IPS-NIHi11 (cell line): Measurements from ENCODE around the gene EFCAB9.
"Not testable (repeated sequence)": the region's sequence is repeated elsewhere in the genome, so short reads cannot be mapped to it uniquely, and the experiment has no call there.

Experiments
- DNase-seq: peaks from one replicate; pipeline ENCODE4 v3.0.0; 2012; ENCODE audit warnings: mixed read lengths, low spot score

EFCAB9 gene

DNA sequence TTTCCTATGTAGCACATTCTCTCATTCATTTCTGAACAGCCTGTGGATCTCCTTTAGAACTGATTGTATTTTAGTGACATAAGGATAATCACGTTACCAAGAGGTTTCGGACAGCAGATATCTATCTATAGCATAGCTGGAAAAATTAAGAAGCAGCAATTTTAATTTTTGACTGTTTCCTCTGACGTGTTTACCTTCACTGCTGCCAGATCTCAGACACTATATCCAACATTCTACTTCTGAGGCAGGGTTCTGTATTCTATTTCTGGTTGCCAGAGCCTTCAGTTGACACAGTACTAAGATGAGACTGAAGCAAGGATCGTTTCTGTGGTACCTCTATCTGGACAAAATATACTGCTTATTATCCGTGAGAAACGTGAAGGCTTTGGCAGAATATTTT lies at the start of gene EFCAB9:
EFCAB9 (plus strand) TSS at position 301 of the 400 bp plus-strand sequence; CDS start at position 302, 1 bp downstream.
- DNase-seq: no peak

DNA sequence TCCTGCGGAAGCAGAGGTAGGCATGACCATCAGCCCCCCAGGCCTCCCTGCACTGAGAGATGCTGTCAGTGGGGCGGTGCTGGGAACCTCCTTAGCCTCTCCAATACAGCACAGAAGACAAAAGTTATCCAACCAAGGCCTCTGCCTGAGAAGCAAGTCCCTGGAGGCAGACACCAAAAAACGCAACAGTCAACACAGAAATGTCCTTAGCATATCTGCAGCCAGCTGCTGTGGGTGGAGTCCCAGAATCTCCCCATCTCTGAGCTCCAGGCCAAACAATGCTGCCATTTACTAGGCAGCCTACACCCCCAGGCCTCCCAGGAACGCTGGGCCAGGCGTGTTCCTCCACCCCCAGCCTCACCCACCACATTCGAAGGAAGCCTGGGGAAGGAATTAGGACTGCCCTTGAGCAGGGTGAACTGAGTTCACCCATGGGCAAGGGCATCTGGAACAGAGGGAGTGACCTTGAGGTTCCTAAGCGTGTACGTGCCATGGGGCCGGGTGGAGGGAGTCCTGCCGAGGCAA lies 49.6 kb upstream of the EFCAB9 start:
- DNase-seq: no peak

DNA sequence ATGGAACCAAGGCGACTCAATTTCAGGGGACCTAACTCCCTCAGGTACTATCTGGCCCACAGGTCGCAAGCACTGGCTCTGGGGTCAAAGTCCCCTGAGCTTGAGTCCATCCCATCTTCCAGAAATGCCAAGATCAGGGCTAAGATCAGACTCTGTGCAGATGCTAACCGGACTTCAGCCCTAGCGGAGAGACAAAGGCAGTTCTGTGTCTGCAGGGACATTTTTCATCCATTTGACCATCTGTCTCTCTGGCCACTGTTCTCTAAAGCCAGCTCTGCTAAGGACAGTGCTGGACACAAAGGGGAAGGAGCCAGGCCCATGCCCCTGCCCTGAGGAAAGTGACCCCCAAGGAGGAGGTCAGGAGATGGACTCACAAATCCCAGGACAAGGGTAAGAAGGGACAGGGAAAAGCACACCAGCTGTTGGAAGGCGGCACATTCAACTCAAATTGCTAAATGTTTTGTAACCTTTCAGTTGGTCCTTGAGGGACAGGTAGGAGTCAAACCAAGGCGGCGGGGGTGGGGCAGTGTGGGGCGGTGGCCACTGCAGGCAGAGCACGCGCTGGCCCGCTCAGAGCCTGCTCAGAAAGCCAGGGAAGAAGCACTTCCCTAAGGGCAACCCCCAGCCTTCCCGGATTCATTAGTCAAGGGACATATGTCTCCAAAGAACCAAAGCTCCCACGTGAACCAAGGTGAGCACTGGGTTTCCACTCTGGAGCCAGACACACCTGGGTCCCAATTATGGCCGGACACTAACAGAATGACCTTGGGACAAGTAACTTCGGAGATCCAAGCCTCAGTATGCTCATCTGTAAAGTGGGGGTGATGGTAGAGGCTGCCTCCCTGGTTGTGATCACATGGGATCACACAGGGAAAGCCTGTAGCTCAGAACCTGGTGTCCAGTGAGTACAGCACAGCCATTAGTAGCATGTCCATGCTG lies 48.8 kb upstream of the EFCAB9 start:
- no peak for DNase-seq

DNA sequence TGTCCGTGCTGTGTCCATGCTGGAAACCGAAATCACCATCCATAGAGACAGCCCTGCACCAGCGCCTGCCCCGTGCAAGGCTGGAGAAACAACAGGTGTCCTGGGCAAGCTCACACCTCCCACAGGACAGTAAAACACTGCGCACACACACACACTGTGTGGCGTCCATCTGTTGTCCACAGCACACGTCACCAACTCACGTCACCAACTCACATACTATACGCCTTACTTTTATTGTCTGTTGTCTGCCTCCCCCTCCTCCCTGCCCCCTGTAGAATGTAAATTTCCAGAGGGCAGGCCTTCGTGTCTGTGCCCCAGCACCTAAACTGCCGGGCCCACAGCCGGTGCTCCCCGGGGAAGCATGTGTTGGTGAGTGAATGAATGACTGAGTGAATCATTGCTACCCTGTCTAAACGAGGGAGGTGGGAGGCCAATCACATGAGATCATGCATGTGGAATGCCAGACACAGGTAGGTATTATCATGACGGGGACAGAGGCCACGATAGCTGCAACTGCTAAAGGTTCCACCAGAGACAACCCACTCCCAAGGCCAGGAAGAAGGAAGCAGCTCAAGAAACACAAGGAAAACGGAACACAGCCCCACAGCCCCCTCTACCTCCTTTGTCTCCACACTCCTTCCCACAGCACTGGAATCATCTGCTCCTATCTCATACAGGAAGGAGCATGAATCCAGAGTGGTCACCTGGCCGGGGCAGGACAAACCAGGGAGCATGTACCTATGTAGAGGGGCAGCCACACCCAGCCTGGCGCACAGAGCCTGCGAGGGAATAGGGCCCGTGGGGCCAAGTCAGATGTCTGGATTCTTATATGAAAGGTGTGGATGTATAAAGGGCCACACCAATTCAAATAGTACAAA lies 47.9 kb upstream of the EFCAB9 start:
- DNase-seq: no peak

DNA sequence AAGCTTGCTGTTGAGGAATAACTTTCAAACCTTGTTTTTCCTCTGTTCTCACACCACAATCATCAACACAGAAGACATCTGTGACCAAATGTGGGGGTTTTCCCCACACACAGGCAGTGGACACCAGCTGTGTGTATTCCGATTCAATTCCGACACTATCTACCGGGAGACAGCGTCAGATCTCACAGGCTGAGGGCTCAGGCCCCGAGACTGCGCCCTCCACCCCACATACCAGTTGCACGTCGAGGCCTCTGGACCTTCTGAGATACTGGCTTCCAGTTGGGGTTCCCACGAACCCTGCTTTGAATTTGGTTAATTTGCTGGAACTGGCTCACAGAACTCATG lies 47.3 kb upstream of the EFCAB9 start:
- DNase-seq: no peak

DNA sequence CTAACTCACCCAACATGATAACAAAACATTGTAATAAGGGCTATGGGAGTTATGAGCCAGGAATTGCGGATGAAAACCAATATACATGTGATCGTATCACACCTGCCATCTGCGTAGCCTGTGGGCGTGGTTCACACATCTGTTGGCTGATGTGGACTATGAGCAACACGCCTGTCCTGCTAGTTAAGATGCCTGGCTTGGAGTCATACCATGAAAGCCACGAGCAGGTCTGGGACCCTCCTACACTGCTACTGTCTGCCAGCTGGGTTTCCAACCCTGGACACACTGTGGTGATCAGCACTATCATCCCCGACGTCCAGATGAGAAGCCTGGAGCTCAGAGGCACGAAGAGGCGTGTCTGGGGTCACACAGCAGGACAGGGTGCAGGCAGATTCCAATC lies 46.1 kb upstream of the EFCAB9 start:
- DNase-seq: no peak

DNA sequence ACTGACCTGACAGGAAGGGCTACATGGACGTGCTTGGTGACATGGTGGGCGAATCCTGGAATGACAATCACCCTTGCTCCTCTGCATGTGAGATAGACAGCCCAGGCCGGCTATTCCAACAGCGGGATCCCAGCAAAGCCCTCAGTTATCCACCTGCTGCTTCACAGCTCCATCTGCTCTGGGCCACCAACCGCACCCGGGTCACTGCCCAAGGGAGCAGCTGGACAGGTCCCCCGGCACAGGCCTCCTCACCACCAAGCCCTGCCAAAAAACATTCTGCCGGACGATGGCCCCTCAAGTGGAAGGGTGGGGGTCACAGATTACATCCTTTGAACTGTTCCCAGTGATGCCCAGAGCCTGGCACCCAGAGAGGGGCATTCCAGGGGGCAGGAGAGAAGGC lies 45.6 kb upstream of the EFCAB9 start:
- DNase-seq: no peak

DNA sequence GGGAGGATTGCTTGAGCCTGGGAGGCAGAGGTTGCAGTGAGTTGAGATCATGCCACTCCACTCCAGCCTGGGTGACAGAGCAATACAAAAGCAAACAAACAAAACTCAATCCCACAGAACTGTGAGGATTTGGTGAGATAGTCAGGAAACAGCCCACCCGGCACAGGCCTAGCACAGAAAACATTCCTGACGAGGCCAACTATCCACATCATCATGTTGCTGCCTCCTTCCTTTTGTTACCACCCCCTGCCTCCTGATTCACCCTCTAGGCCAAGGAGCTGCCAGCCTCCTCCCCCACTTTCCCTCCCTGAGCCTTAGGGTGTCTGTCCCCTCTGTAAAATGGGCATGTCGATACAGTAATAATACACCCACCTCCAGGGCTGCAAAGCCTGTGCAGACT lies 44.9 kb upstream of the EFCAB9 start:
- DNase-seq: no peak

DNA sequence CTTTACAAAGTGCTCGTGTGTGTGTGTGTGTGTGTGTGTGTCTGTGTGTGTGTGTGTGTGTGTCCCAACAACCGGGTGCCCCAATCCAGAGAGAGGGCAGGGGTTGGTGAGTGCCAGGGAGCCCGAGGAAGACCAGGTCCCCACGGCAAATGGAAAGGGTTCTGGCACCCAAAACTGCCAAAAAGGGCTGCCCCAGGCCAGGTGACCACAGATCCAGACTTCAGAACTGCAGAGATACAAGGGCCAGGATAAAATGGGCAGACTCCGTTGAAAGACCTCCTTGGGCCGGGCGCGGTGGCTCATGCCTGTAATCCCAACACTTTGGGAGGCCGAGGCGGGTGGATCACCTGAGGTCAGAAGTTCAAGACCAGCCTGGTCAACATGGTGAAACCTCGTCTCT lies 44.5 kb upstream of the EFCAB9 start:
- not testable (repeated sequence) for DNase-seq

DNA sequence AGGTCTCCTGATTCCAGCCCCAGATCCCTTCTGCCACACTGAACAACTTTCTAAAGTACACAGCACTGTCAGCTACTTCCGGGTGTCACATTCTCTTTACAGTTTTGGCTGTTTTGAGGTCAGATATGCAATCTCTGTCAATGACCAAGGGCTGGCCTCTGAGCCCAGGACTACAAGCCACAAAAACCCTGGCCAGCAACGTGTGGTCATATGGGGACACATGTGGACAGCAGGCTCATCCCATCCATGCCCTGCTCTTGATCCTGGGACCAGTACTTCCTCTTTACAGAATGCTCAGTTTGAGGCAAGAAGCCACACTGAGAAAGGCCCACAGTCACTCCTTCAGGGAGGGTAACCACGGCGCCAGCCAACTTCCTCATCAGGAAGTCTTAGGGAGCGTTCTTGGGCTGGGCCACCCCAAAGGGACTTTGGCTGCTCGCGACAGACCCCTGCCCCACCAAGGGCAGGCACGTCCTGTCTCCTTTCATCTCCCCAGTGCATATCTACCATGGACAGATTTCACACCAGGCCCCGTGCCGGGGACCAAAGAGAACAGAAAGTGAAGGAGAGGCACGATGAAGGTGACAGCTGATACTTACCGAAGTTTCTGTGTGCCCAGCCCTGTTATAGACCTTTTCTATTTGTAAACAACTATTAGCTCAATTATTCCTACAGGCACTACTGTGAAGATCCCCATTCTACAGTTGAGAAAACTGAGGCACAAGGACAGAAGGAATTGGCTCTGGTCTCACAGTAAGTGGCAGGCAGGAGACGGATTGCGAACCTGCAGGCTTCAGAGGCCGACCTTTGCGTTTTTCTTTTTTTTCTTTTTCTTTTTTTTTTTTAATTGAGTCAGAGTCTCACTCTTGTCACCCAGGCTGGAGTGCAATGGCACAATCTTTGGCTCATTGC lies 43.2 kb upstream of the EFCAB9 start:
- DNase-seq: no peak

DNA sequence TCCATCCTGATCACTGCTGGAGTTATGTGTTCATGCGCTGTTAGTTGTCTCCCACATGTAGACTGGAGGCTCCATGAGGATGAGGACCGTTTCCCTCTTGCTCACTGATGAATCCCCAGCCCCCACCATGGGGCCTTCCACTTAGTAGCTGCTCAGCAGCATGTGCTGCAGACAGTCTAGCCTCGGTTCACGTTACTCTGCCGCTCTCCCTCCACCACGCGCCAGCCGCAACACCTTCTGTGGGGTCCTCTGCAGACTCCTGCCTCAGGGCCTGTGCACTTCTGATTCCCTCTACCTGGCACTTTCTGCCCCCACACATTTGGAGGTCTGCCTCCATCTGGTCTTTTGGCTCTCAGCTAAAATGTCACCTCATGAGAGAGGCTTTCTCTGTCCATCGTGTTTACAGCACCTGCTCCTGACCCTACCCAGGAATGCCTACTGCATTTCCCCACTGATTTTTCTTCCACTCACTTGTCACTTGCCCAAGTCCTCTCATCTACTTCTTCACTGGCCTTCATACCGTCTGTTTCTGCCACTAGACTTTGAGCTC lies 42.2 kb upstream of the EFCAB9 start:
- no peak for DNase-seq

DNA sequence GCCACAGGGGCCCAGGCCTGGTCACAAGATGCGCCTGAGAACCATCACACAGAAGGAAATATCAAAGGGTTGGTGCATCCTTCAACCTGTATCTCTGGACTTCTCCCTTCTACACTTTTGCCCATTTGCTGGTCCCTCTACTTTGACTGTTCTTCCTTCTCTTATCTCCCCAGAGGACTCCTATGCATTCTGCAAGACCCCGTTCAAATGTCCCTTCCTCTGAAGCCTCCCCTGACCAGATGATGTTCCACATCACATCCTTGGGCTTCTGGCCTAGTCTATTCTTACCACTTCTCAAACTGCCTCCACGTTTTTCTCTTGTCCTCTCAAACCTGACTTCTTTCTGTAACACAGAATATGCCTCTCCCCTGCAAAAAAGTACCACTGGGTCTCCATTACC lies 40.3 kb upstream of the EFCAB9 start:
- no peak for DNase-seq

DNA sequence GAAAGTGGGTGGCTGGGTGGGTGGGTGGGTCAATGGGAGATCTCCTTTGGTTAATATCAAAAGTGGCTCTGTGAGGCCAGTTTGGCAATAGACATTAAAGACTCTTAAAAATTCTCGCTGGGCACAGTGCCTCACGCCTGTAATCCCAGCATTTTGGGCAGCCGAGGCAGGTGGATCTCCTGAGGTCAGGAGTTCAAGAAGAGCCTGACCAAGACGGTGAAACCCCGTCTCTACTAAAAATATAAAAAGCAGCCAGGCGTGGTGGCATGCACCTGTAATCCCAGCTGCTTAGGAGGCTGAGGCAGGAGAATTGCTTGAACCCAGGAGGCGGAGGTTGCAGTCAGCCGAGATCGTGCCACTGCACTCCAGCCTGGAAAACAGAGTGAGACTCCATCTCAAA lies 38.9 kb upstream of the EFCAB9 start:
- DNase-seq: not testable (repeated sequence)

DNA sequence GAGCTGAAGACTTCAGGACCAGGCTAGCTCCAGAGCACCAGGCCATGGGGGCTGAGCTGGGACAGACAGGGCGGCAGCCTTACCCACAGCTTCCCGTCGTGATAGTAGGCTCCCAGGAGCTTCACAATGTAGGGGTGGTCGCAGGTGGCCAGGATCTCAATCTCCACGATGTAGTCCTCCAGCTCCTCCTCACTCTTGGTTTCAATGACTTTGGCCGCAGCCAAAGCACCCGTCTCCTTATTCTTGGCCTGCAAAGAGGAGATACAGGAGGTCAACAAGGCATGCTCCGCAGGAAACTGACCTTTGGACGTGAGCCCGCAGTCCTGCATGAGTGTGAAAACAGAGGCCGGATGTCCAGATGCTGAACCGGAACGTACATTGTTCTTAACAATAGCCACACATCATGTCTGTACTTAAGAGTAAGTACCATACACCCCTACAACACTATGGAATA lies 37.4 kb upstream of the EFCAB9 start:
- no peak for DNase-seq

DNA sequence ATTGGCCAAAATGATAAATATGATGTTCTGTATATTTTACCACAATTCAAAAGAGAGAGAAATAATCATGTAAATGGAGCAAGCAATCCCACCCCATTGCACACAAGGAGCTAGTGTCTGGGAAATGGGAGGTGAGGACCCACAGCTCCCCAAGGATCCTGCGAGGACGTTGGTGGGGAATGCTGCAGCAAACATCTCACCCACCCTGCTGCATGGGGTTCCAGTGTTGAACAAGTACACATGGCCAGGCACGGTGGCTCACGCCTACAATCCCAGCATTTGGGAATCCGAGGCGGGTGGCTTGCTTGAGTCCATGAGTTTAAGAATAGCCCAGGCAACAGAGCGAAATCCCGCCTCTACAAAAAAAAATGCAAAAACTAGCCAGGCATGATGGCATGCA lies 35.0 kb upstream of the EFCAB9 start:
- no peak for DNase-seq

DNA sequence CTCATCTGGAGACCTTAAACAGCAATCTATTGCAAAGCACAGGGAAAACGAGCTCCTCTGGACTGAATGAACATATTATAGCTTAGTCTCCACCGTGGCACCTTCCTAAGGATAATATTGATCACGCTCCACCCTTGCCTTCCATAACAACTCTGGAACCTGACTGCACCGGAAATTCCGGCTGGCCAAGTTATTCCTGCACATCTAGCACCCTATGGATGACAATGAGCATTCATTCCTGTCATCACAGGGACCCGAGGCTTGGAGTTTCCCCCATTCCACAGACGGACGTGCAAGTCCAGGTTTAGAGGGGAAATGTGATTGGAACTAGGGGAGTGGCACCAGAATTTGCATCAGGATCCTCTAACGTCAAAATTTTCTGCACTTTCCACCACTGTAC lies 33.5 kb upstream of the EFCAB9 start:
- no peak for DNase-seq

DNA sequence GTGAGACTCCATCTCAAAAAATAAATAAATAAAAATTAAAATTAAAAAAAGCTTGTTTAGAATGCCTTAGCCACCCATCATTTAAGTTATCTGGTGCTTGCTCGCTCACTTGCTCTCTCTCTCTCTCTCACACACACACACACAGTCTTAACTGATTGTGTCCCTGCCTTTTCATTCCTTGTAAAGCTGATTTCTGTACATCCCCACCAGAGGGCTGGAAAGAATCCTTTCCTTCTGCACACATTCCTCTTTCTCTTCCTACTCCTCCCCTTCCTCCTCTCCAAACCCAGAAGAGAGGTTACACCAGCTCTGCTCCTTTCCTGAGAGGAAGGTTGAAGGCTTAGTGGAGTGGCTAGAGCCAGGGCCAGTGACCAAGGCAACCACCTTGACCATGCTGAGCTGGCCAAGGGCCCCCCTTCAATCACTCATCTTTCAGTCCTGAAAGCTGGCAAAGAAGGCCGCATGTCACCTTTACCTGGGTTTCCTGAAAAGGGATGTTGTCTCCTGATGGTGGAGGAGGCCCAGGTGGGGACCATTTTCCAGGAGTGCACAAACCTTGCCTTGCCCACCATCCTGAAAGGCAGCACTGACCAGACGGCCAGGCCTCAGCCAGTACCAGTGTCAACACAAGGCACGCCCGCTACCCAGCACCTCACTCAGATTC lies 31.5 kb upstream of the EFCAB9 start:
- DNase-seq: no peak

DNA sequence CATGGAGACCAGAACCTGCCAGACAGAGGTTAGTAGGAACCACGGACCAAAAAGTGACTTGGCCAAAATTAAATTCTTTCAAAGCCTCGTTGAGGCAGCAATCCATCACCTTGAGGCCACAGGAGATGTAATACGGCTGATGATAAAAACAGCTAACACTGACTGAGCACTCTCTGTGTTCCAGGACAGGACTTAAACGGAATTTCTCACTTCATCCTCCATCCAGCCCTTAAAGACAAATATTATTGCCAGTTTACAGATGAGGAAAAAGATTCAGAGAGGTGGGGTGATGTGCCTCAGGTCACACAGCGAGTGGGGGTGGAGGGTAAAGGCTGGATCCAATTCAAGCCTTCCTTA lies 31.0 kb upstream of the EFCAB9 start:
- no peak for DNase-seq

DNA sequence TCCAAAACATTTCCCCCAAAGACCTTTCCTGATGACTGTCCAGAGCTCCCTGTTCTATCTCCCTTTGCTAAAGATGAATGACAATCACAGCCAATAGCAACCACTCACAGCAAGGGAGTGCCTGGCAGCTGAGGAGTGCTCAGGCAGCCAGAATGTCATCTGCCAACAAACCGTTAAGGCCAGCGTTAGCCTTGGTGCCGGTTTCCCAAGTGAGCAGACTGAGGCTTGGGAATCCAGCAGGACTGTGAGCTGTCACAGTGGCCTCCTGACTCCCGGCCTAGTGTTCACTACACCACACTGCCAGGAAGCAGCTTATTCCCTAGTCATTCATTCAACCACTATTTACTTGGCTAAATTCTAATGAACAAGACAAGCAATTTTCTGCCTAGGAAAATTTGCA lies 30.6 kb upstream of the EFCAB9 start:
- no peak for DNase-seq

DNA sequence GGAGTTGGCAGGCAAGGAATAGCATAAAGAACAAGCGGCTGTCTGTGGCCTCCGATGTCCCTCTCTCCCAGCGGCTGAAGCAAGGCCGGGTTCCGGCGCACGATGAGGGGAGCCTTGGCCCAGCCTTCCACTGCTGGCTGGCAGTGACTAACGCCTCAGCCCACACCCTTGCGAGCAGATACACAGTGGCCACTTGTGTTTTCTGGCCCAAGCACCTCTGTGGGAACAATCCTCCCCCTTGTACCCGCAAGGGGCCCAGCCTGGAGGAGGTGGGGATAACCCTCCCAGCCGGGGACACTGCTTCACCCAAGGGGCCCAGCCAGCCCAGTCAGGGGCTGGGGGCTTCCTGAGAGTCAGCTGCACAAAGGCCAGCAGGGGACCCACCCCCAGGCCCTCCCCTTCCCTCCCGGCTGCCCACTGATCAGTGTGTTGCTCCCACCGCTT lies 29.2 kb upstream of the EFCAB9 start:
- no peak for DNase-seq

DNA sequence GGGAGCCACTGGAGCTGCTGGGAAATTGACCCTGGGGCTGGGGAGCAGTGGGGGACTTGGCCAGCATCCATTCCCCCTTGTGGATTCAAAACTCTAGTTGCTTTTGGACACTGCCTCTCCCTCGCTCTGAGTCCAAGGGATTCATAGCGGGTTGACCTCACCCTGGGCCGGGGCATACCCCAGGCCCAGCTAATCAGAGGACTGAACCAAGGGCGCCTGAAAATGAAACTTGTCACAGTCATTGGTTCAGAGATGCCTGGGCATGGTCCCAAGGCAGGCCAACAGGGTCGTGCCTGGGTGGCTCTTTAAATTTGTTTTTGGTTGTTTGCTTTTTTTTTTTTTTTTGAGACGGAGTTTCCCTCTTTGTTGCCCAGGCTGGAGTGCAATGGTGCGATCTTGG lies 28.5 kb upstream of the EFCAB9 start:
- no peak for DNase-seq
